Measurements from ENCODE around the gene C16orf74.

DNA sequence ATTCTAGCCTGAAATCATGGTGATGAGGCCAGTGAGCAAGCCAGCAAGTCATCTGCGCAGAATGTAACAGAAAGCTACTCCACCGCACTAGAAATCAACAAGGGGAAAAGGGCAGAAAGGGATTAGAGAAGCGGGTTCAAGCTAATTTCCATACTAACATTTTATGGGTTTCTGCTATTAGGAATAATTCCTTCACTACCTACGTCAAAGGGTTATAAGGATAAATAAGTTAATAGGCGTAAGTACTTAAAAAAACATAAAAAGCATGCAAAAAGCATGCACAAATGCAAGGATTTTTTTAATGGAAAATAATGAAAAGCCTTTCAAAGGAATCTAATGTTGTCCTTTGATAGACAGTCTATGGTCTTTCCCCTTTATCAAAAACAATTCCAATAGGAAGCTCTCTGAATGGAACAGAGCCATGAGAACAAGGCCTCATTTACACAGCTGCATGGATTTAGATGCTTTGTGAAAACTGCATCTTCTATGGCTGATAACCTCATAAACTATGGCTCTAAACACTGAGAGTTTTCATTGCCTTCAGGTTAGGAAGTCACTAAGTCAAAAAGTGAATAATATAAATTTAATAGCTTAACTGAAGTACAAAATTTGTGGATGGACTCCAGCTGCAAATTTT is 42.9 kb upstream of the C16orf74 start:
- TF ChIP-seq, protein P1, sequence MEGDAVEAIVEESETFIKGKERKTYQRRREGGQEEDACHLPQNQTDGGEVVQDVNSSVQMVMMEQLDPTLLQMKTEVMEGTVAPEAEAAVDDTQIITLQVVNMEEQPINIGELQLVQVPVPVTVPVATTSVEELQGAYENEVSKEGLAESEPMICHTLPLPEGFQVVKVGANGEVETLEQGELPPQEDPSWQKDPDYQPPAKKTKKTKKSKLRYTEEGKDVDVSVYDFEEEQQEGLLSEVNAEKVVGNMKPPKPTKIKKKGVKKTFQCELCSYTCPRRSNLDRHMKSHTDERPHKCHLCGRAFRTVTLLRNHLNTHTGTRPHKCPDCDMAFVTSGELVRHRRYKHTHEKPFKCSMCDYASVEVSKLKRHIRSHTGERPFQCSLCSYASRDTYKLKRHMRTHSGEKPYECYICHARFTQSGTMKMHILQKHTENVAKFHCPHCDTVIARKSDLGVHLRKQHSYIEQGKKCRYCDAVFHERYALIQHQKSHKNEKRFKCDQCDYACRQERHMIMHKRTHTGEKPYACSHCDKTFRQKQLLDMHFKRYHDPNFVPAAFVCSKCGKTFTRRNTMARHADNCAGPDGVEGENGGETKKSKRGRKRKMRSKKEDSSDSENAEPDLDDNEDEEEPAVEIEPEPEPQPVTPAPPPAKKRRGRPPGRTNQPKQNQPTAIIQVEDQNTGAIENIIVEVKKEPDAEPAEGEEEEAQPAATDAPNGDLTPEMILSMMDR (IDR thresholded peaks at IDR 0.05), result no peak
- no peak for TF ChIP-seq POLR2AphosphoS5 (IDR thresholded peaks at IDR 0.05)
